Transverse colon (tissue), 4 donors: ENCODE data around the gene KRT39. TPM values are rescaled to one million over a fixed set of nuclear protein-coding genes. Genes with fewer than 3 reads are reported as not detected.

ENCODE experiments used
- DNase-seq: peaks from one replicate; pipeline ENCODE4 v3.0.0-alpha.2; 2019
- H3K27ac ChIP-seq, 4 donors: fragments of 200-600 bp; sonication (generic); 2 replicates each; pipeline ENCODE4 v1.5.1; 2016 to 2018; ENCODE audit warnings: inconsistent platforms in 4 of 4
- H3K27me3 ChIP-seq: fragments of 200-600 bp; sonication (generic); 2 replicates; pipeline ENCODE4 v1.5.1; 2017; ENCODE audit warnings: inconsistent platforms
- H3K36me3 ChIP-seq, 4 donors: fragments of 200-600 bp; sonication (generic); 2 replicates each; pipeline ENCODE4 v1.5.1; 2017 to 2019; ENCODE audit warnings: inconsistent platforms in 4 of 4
- H3K4me1 ChIP-seq, 4 donors: fragments of 200-600 bp; sonication (generic); 2 replicates each; pipeline ENCODE4 v1.5.1; 2017 to 2020; ENCODE audit warnings: inconsistent platforms in 4 of 4
- H3K4me3 ChIP-seq, 4 donors: fragments of 200-600 bp; sonication (generic); 1 replicate in 1 of 4; 2 replicates in 3 of 4; pipeline versions ENCODE4 v1.5.1 to v1.6.1; 2017 to 2019; ENCODE audit warnings: inconsistent platforms in 4 of 4
- H3K9me3 ChIP-seq, 2 donors: fragments of 200-600 bp; sonication (generic); 2 replicates each; pipeline ENCODE4 v1.5.1; 2017 to 2019; ENCODE audit warnings: inconsistent platforms in 2 of 2
- EP300 ChIP-seq: sonication (generic); formaldehyde crosslinking; IDR thresholded peaks from one replicate; pipeline ENCODE4 v1.6.1; 2017; ENCODE audit warnings: antibody characterized with exemption, low read depth
- POLR2A ChIP-seq: fragments of 450-650 bp; IDR thresholded peaks from one replicate; pipeline ENCODE4 v1.6.1; 2016; ENCODE audit warnings: antibody characterized with exemption, mild to moderate bottlenecking, moderate library complexity
- POLR2AphosphoS5 ChIP-seq, 3 donors: sonication (generic); formaldehyde crosslinking; IDR thresholded peaks; one replicate each; pipeline ENCODE4 v1.6.1; 2016; ENCODE audit warnings: antibody characterized with exemption in 3 of 3
- WGBS, 2 donors: methylation state at CpG; one replicate each; pipeline ENCODE4 v1.1.5; 2018; ENCODE audit warnings: low coverage in 1 of 2; 5-methylcytosine and 5-hydroxymethylcytosine counted together
- in situ Hi-C, 4 donors: fragments of 200-750 bp; cut with MboI; loops; one replicate each; pipeline versions ENCODE4 v1.15.0 to v1.15.1; 2017; ENCODE audit warnings: low sequenced_read_pairs in 3 of 4, low pct_ligation_motif_present in 1 of 4, low pct_unique_long_range_greater_than_20kb in 1 of 4
- intact Hi-C: fragments of 100-400 bp; cut with DNase I; formaldehyde crosslinking; loops from one replicate; pipeline ENCODE4 v1.15.1; 2023; ENCODE audit warnings: low total_unique reads
- total RNA-seq, 4 donors: library from RNA; depleted of rRNA; stranded (reverse); fragments of >200 nt; gene quantifications; one replicate each; pipeline ENCODE4 v1.1.0, GENCODE V29; 2016
- TF ChIP-seq, protein P1 (sequence below), 5 experiments: fragments of 200-600 bp in 3 of 5; fragments of 450-650 bp in 2 of 5; sonication (generic) in 3 of 5; IDR thresholded peaks; 1 replicate in 2 of 5; 2 replicates in 3 of 5; pipeline ENCODE4 v1.5.1; 2016 to 2017; ENCODE audit warnings: antibody characterized with exemption in 5 of 5, inconsistent platforms in 3 of 5, mild to moderate bottlenecking in 2 of 5, moderate library complexity in 1 of 5

KRT39 gene
- total RNA-seq, 4 donors from 2014 or later = not detected

DNA sequence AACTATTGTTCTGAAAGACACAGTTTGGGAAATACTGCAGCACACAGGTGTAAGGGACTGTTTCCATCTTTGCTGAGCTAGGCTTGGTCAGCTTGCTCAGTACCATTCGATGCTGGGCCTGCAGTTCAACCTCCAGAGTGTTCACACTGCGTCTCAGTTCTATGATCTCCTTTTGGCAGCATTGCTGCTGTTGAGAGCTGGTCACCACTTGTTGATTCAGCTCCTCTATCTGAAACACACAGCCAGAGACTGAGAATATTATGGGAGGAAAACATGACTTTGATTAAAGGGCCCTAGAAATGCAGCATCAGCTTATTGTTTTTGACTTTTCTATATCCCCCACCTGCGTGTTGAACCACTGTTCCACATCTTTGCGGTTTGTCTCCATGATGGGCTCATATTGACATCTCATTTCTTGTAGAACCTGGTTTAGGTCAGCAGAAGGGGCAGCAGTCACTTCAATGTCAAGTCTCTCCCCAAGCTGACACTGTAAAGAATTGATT, 4.6 kb downstream of the KRT39 start:
- in situ Hi-C loops (no loop called here), intact Hi-C loops (no loop called here)
- Histone ChIP-seq H3K36me3 (no peaks in the 10 kb centered on the region), H3K27me3 (no peaks in the 10 kb centered on the region), H3K27ac (no peak overlapping the region), H3K4me3 (no peak overlapping the region), H3K9me3 (no peaks in the 10 kb centered on the region), H3K4me1 (no peaks in the 10 kb centered on the region)
- WGBS, 2 donors = 82 to 100% methylated on average over 2 to 4 of the region's 4 CpGs
- no peak for DNase-seq
- TF ChIP-seq, protein P1, sequence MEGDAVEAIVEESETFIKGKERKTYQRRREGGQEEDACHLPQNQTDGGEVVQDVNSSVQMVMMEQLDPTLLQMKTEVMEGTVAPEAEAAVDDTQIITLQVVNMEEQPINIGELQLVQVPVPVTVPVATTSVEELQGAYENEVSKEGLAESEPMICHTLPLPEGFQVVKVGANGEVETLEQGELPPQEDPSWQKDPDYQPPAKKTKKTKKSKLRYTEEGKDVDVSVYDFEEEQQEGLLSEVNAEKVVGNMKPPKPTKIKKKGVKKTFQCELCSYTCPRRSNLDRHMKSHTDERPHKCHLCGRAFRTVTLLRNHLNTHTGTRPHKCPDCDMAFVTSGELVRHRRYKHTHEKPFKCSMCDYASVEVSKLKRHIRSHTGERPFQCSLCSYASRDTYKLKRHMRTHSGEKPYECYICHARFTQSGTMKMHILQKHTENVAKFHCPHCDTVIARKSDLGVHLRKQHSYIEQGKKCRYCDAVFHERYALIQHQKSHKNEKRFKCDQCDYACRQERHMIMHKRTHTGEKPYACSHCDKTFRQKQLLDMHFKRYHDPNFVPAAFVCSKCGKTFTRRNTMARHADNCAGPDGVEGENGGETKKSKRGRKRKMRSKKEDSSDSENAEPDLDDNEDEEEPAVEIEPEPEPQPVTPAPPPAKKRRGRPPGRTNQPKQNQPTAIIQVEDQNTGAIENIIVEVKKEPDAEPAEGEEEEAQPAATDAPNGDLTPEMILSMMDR (IDR thresholded peaks at IDR 0.05) = no peak
- TF ChIP-seq POLR2AphosphoS5 (IDR thresholded peaks at IDR 0.05) (no peak), POLR2A (no peak), EP300 (no peak)

DNA sequence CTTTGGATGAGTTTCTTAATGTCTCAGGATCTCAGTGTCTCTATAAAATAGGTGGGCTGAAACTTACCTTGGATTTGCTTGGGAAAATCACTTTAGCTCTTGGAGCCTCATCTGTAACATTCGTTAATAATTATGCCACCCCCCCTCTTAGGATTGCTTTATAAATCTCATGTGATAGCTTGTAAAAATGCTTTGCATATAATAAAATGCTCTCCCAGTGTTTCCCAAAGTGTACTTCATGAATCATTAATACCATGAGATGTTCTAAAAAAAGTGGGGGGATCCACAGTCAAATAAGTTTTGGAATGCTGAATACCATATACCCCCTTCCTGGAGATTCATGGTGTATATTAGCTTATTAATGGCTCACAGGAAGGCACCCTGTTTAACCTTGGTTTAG, 5.2 kb downstream of the KRT39 start:
- no peak for DNase-seq
- Histone ChIP-seq H3K27me3 (no peaks in the 10 kb centered on the region), H3K36me3 (no peaks in the 10 kb centered on the region), H3K4me3 (no peak overlapping the region), H3K27ac (no peak overlapping the region), H3K4me1 (no peaks in the 10 kb centered on the region), H3K9me3 (no peaks in the 10 kb centered on the region)
- 36 to 68% methylated on average over 1 of the region's 1 CpG for WGBS, 2 donors
- in situ Hi-C loops = no loop called here
- intact Hi-C loops = no loop called here
- TF ChIP-seq POLR2AphosphoS5 (IDR thresholded peaks at IDR 0.05) (no peak), EP300 (no peak), POLR2A (no peak)
- TF ChIP-seq, protein P1 (IDR thresholded peaks at IDR 0.05) = no peak

DNA sequence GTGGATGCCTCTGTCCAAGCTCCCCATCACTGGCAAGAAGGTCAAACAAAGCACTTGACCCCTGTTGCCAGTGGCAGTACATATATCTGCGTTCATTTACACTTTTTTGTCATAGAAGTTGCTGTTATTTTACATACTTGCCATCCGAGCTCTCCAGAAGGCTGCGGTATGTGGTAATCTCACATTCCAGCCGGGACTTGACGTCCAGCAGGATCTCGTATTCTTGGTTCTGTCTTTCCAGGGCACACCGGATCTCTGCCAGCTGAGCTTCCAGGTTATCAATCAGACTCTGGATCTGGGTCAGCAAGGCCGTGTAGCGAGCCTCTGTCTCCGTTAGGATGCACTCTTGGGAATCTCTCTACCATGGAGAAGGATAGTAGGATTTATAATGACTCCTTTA, 6.6 kb downstream of the KRT39 start:
- H3K36me3 ChIP-seq = no peaks in the 10 kb centered on the region
- intact Hi-C loops (no loop called here), in situ Hi-C loops (no loop called here)
- DNase-seq = no peak
- H3K27ac ChIP-seq = no peak overlapping the region
- H3K4me3 ChIP-seq = no peak overlapping the region
- H3K9me3 ChIP-seq = no peaks in the 10 kb centered on the region
- WGBS, 2 donors = 79 to 83% methylated on average over 7 to 10 of the region's 10 CpGs
- TF ChIP-seq POLR2AphosphoS5 (IDR thresholded peaks at IDR 0.05) (no peak), POLR2A (no peak), EP300 (no peak)
- TF ChIP-seq, protein P1 (IDR thresholded peaks at IDR 0.05) = no peak
- H3K4me1 ChIP-seq = no peaks in the 10 kb centered on the region
- H3K27me3 ChIP-seq = no peaks in the 10 kb centered on the region

DNA sequence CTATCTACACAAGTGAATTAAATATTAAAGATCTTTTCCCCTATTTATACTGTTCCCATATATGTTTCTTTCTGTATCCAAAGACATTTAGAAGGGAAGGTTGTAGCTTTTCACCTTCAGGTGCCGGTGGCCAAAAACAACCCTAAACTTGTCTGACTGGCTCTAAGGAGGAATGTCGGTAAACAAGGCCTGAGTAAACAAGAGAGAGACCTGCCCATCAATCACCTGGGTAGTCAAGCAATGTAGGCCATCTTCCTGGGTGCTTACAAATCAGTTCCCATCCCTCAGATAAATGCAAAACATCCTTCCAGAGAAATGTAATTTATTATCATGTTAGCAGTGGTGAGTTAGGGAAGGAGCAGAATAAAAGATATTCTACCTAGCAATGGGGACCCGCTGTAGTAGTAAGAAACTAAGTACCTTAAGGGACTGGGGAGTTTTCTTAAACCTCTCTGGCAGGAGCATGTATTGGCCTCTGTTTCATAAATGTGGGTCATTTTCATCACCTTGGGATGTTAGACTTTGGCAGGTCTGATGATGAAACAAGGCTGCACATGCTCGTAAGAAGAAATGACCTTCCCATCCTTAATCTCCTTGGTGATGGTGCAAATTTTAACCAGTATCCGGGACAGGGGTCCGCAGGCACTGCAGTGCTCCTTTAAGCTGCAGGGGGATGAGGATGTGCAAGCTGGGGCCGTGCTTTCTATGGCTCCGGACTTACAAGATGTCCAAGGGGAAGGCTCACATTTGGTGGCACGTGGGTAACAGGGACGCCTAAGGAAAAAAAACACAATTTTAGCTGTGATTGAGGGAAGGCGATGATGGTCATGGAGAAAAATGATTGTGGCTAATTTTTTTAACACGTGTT, 8.4 kb downstream of the KRT39 start:
- H3K27ac ChIP-seq = no peak overlapping the region
- no peak overlapping the region for H3K4me3 ChIP-seq
- no peaks in the 10 kb centered on the region for H3K9me3 ChIP-seq
- TF ChIP-seq EP300 (no peak), POLR2AphosphoS5 (IDR thresholded peaks at IDR 0.05) (no peak), POLR2A (no peak)
- TF ChIP-seq, protein P1 (IDR thresholded peaks at IDR 0.05) = no peak
- no peaks in the 10 kb centered on the region for H3K36me3 ChIP-seq
- WGBS, 2 donors = 77 to 93% methylated on average over 3 to 12 of the region's 12 CpGs
- intact Hi-C loops (no loop called here), in situ Hi-C loops (no loop called here)
- H3K27me3 ChIP-seq = no peaks in the 10 kb centered on the region
- H3K4me1 ChIP-seq = no peaks in the 10 kb centered on the region
- peak; percentile 25 for DNase-seq
